Parathyroid adenoma (tissue), 2 donors: ENCODE measurements around the gene SNX17.
"Not testable (repeated sequence)": the region's sequence is repeated elsewhere in the genome, so short reads cannot be mapped to it uniquely, and the experiment has no call there.

ENCODE experiments used
- H2AFZ ChIP-seq: fragments of 300-600 bp; sonication (generic); one replicate; pipeline ENCODE4 v1.7.0; 2017; ENCODE audit warnings: antibody characterized with exemption, mild to moderate bottlenecking
- H3K27ac ChIP-seq: fragments of 300-600 bp; sonication (generic); one replicate; pipeline ENCODE4 v1.7.0; 2017
- H3K27me3 ChIP-seq: fragments of 300-600 bp; sonication (generic); one replicate; pipeline ENCODE4 v1.7.0; 2017; ENCODE audit warnings: low read length; ENCODE audit not compliant: control insufficient read depth, insufficient read depth
- H3K36me3 ChIP-seq: fragments of 300-600 bp; sonication (generic); one replicate; pipeline ENCODE4 v1.7.0; 2017; ENCODE audit warnings: low read length; ENCODE audit not compliant: control insufficient read depth, insufficient read depth
- H3K4me1 ChIP-seq: fragments of 300-600 bp; sonication (generic); one replicate; pipeline ENCODE4 v1.7.0; 2017; ENCODE audit warnings: control low read depth
- H3K4me2 ChIP-seq: fragments of 300-600 bp; sonication (generic); one replicate; pipeline ENCODE4 v1.7.0; 2017; ENCODE audit warnings: low read length
- H3K4me3 ChIP-seq: fragments of 300-600 bp; sonication (generic); one replicate; pipeline ENCODE4 v1.7.0; 2017; ENCODE audit warnings: low read depth, low read length
- H3K79me2 ChIP-seq: fragments of 300-600 bp; sonication (generic); one replicate; pipeline ENCODE4 v1.7.0; 2017; ENCODE audit warnings: control low read depth
- H3K9ac ChIP-seq: fragments of 300-600 bp; sonication (generic); one replicate; pipeline ENCODE4 v1.7.0; 2017; ENCODE audit warnings: mild to moderate bottlenecking
- H3K9me3 ChIP-seq: fragments of 300-600 bp; sonication (generic); one replicate; pipeline ENCODE4 v1.7.0; 2017; ENCODE audit warnings: low read length; ENCODE audit not compliant: control insufficient read depth
- CTCF ChIP-seq: fragments of 300-600 bp; sonication (generic); IDR thresholded peaks from one replicate; pipeline ENCODE4 v1.7.0; 2017; ENCODE audit warnings: antibody characterized with exemption, mild to moderate bottlenecking
- donor health status: primary hyperparathyroidism.

The SNX17 gene

GRCh38 chr2:27350106-27350693 lies 20.2 kb upstream of the SNX17 start:
- TF ChIP-seq CTCF, result no peak
- Histone ChIP-seq H3K9me3 (no peaks in the 10 kb centered on the region), H2AFZ (no peak overlapping the region)

GRCh38 chr2:27351802-27352598 lies 18.4 kb upstream of the SNX17 start:
- no peak overlapping the region for H2AFZ ChIP-seq
- H3K9me3 ChIP-seq, result no peaks in the 10 kb centered on the region
- H3K79me2 ChIP-seq, result peaks cover 64% of the 10 kb centered on the region
- peak overlapping the region; percentile 45 for H3K4me2 ChIP-seq
- H3K27me3 ChIP-seq, result no peaks in the 10 kb centered on the region
- TF ChIP-seq CTCF, result no peak
- H3K4me1 ChIP-seq, result peaks cover 13% of the 10 kb centered on the region
- no peak overlapping the region for H3K27ac ChIP-seq
- H3K4me3 ChIP-seq, result no peak overlapping the region
- no peak overlapping the region for H3K9ac ChIP-seq
- H3K36me3 ChIP-seq, result no peaks in the 10 kb centered on the region

More at GRCh38 chr2:27350106-27350693, 20.2 kb upstream of the SNX17 start:
- Histone ChIP-seq H3K79me2 (peaks cover 66% of the 10 kb centered on the region), H3K36me3 (no peaks in the 10 kb centered on the region), H3K4me3 (no peak overlapping the region), H3K9ac (no peak overlapping the region), H3K4me1 (peaks cover 4% of the 10 kb centered on the region), H3K27me3 (no peaks in the 10 kb centered on the region), H3K4me2 (no peak overlapping the region), H3K27ac (no peak overlapping the region)

- not testable (repeated sequence) for H3K27ac ChIP-seq, H3K9me3 ChIP-seq, H3K9ac ChIP-seq, H3K27me3 ChIP-seq, H2AFZ ChIP-seq, H3K36me3 ChIP-seq, H3K4me3 ChIP-seq, H3K4me2 ChIP-seq
- peaks cover 50% of the 10 kb centered on the region for H3K79me2 ChIP-seq
- H3K4me1 ChIP-seq, result peaks cover 13% of the 10 kb centered on the region
Observed at GRCh38 chr2:27353386-27353761, 17.0 kb upstream of the SNX17 start.

- Histone ChIP-seq H3K79me2 (peaks cover 47% of the 10 kb centered on the region), H3K27ac (no peak overlapping the region), H3K36me3 (no peaks in the 10 kb centered on the region), H3K4me3 (no peak overlapping the region), H3K27me3 (no peaks in the 10 kb centered on the region), H3K4me2 (no peak overlapping the region), H3K4me1 (peaks cover 13% of the 10 kb centered on the region), H3K9me3 (no peaks in the 10 kb centered on the region), H2AFZ (no peak overlapping the region), H3K9ac (no peak overlapping the region)
- no peak for TF ChIP-seq CTCF
Observed at GRCh38 chr2:27353762-27354596, 16.4 kb upstream of the SNX17 start.

- peaks cover 13% of the 10 kb centered on the region for H3K4me1 ChIP-seq
- no peak overlapping the region for H2AFZ ChIP-seq
- peaks cover 44% of the 10 kb centered on the region for H3K79me2 ChIP-seq
- H3K9me3 ChIP-seq, result no peaks in the 10 kb centered on the region
- no peak overlapping the region for H3K4me2 ChIP-seq
- no peak overlapping the region for H3K9ac ChIP-seq
- H3K27me3 ChIP-seq, result no peaks in the 10 kb centered on the region
- H3K4me3 ChIP-seq, result no peak overlapping the region
- no peak overlapping the region for H3K27ac ChIP-seq
- no peaks in the 10 kb centered on the region for H3K36me3 ChIP-seq
- TF ChIP-seq CTCF, result no peak
Observed at GRCh38 chr2:27354597-27354927, 15.9 kb upstream of the SNX17 start.
